Chondrocyte (in vitro differentiated cells): ENCODE results near the gene AP4E1. TPM values are rescaled to one million over a fixed set of nuclear protein-coding genes. Genes with fewer than 3 reads are reported as not detected.
"Not testable (repeated sequence)": the region's sequence is repeated elsewhere in the genome, so short reads cannot be mapped to it uniquely, and the experiment has no call there.

Experiments
- DNase-seq: peaks from one replicate; pipeline ENCODE4 v3.0.0; 2021; ENCODE audit warnings: mixed read lengths, low spot score
- H3K27ac Mint-ChIP-seq: one replicate; pipeline ENCODE4 v1.8.0; 2021; ENCODE audit warnings: mild to moderate bottlenecking, moderate library complexity, mixed read lengths; ENCODE audit not compliant: unreplicated experiment
- H3K27me3 Mint-ChIP-seq: 2 replicates; pipeline ENCODE4 v1.8.0; 2021; ENCODE audit warnings: low read depth, mixed read lengths
- H3K36me3 Mint-ChIP-seq: 2 replicates; pipeline ENCODE4 v1.8.0; 2021; ENCODE audit warnings: low read depth, mixed read lengths
- H3K4me1 Mint-ChIP-seq: 2 replicates; pipeline ENCODE4 v1.8.0; 2021; ENCODE audit warnings: low read depth, mild to moderate bottlenecking, mixed read lengths
- H3K4me3 Mint-ChIP-seq: one replicate; pipeline ENCODE4 v1.8.0; 2021; ENCODE audit warnings: mild to moderate bottlenecking, moderate library complexity, mixed read lengths; ENCODE audit not compliant: unreplicated experiment
- H3K9me3 Mint-ChIP-seq: 2 replicates; pipeline ENCODE4 v1.8.0; 2021; ENCODE audit warnings: low read depth, mixed read lengths
- CTCF ChIP-seq: fragments of 200-600 bp; sonication (generic); IDR thresholded peaks from 2 replicates; pipeline ENCODE4 v1.5.0; 2021; ENCODE audit warnings: antibody characterized with exemption, mild to moderate bottlenecking, moderate library complexity
- total RNA-seq: library from RNA; stranded (reverse); gene quantifications from 3 replicates; pipeline ENCODE4 v1.2.1, GENCODE V29; 2021

The AP4E1 gene
- total RNA-seq, 1 donor from 2014 or later, result 13.2 TPM

- no peaks in the 10 kb centered on the region for H3K36me3 Mint-ChIP-seq
- no peak overlapping the region for H3K27ac Mint-ChIP-seq
- peaks cover 18% of the 10 kb centered on the region for H3K27me3 Mint-ChIP-seq
- H3K9me3 Mint-ChIP-seq, result no peaks in the 10 kb centered on the region
- DNase-seq, result no peak
- H3K4me3 Mint-ChIP-seq, result no peak overlapping the region
- TF ChIP-seq CTCF, result no peak
- H3K4me1 Mint-ChIP-seq, result peaks cover 4% of the 10 kb centered on the region
These were observed 36.7 kb upstream of the AP4E1 start for GRCh38 chr15:50871832-50872231.

GRCh38 chr15:50872832-50873426 is 35.6 kb upstream of the AP4E1 start:
- Mint-ChIP-seq H3K27ac (no peak overlapping the region), H3K27me3 (peaks cover 18% of the 10 kb centered on the region), H3K9me3 (no peaks in the 10 kb centered on the region), H3K4me3 (no peak overlapping the region), H3K4me1 (peaks cover 11% of the 10 kb centered on the region), H3K36me3 (no peaks in the 10 kb centered on the region)
- no peak for TF ChIP-seq CTCF
- no peak for DNase-seq

GRCh38 chr15:50873935-50874361 is 34.5 kb upstream of the AP4E1 start:
- H3K4me1 Mint-ChIP-seq, result peaks cover 11% of the 10 kb centered on the region
- peak; percentile 16 for TF ChIP-seq CTCF
- H3K4me3 Mint-ChIP-seq, result no peak overlapping the region
- H3K36me3 Mint-ChIP-seq, result no peaks in the 10 kb centered on the region
- no peak overlapping the region for H3K27ac Mint-ChIP-seq
- H3K27me3 Mint-ChIP-seq, result peaks cover 18% of the 10 kb centered on the region
- no peaks in the 10 kb centered on the region for H3K9me3 Mint-ChIP-seq
- no peak for DNase-seq

GRCh38 chr15:50875238-50875637 is 33.2 kb upstream of the AP4E1 start:
- H3K27ac Mint-ChIP-seq, H3K36me3 Mint-ChIP-seq, H3K4me3 Mint-ChIP-seq, H3K9me3 Mint-ChIP-seq, DNase-seq: not testable (repeated sequence)
- peaks cover 17% of the 10 kb centered on the region for H3K4me1 Mint-ChIP-seq
- H3K27me3 Mint-ChIP-seq, result peaks cover 18% of the 10 kb centered on the region

- Mint-ChIP-seq H3K36me3 (no peaks in the 10 kb centered on the region), H3K9me3 (no peaks in the 10 kb centered on the region), H3K4me3 (peak overlapping the region; percentile 66), H3K27ac (peak overlapping the region; percentile 86), H3K4me1 (peaks cover 29% of the 10 kb centered on the region), H3K27me3 (peaks cover 9% of the 10 kb centered on the region)
- TF ChIP-seq CTCF, result no peak
- DNase-seq, result no peak
These were observed 32.1 kb upstream of the AP4E1 start for GRCh38 chr15:50876260-50876988.
